AG09309 (cell line): Measurements from ENCODE around the gene PRKRA.
A peak's percentile ranks its signal among the peaks of the same experiment; 100 is the strongest.
"Not testable (repeated sequence)": the region's sequence is repeated elsewhere in the genome, so short reads cannot be mapped to it uniquely, and the experiment has no call there.

Source experiments
- DNase-seq: peaks from one replicate; pipeline ENCODE4 v3.0.0-alpha.2; 2010; ENCODE audit warnings: low read depth
- H3K4me3 ChIP-seq: 2 replicates; pipeline ENCODE4 v1.5.1; 2011; ENCODE audit warnings: mild to moderate bottlenecking, low read depth, low read length, moderate library complexity; ENCODE audit not compliant: control insufficient read depth
- TF ChIP-seq, protein P1 (sequence below): IDR thresholded peaks from 2 replicates; pipeline ENCODE4 v1.5.1; 2011; ENCODE audit warnings: mild to moderate bottlenecking, low read depth, low read length, inconsistent platforms; ENCODE audit not compliant: insufficient read depth, control insufficient read depth; ENCODE audit errors: missing control alignments

Gene PRKRA

DNA sequence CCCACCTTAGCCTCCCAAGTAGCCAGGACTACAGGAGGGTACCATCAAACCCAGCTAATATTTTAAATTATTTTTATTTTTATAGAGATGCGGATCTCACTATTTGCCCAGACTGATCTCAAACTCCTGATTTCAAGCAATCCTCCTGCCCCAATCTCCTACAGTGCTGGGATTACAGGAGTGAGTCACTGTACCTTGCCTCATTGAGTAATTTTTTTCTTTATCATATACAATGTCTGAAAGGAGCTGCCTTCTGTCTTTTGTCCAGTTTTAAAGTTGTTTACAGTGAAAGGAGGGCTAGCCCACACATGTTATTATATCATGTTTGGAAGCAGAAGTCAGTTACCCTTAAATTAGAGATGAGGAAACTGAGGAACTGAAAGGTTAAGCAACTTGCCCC, 32.5 kb downstream of the PRKRA start:
- TF ChIP-seq, protein P1, sequence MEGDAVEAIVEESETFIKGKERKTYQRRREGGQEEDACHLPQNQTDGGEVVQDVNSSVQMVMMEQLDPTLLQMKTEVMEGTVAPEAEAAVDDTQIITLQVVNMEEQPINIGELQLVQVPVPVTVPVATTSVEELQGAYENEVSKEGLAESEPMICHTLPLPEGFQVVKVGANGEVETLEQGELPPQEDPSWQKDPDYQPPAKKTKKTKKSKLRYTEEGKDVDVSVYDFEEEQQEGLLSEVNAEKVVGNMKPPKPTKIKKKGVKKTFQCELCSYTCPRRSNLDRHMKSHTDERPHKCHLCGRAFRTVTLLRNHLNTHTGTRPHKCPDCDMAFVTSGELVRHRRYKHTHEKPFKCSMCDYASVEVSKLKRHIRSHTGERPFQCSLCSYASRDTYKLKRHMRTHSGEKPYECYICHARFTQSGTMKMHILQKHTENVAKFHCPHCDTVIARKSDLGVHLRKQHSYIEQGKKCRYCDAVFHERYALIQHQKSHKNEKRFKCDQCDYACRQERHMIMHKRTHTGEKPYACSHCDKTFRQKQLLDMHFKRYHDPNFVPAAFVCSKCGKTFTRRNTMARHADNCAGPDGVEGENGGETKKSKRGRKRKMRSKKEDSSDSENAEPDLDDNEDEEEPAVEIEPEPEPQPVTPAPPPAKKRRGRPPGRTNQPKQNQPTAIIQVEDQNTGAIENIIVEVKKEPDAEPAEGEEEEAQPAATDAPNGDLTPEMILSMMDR, result no peak
- DNase-seq, result no peak
- H3K4me3 ChIP-seq, result no peak overlapping the region

DNA sequence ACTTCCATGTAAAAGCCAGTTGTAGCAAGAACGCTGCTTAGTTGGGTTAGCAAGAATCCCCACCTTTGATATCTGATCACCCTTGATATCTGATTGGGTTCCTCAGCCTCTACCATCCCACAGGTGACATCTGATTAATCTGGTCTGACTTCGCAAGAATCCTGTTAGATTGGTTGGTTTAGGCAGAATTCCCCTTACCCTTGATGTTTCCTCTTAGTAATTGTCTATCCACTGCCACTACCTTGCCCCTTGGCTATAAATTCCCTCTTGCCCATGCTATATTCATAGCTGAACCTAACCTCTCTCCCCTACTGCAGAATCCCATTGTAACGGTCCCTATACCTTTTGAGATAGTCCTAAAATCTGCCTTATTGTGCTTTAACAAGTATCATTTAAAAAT, 33.1 kb downstream of the PRKRA start:
- TF ChIP-seq, protein P1, result no peak
- no peak overlapping the region for H3K4me3 ChIP-seq
- DNase-seq, result no peak

DNA sequence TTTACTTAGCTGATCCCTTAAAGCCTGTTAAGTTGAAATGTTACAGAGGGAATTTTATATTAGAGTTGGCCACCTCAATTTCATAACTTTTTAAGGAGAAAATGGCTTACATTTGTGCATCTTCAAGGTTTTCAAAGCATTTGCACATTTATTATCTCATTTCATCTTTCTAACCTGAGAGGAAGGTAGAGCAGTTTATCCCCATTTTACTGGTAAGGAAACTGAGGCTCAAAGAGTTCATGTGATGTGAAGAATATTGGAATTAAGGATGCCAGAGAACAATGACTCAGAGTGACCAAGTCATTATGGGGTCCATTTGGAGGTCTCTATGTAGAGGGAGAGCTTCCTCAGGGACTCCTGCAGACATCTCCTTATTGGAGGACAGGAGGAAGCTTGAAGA, 35.0 kb downstream of the PRKRA start:
- TF ChIP-seq, protein P1, result no peak
- no peak for DNase-seq
- H3K4me3 ChIP-seq, result no peak overlapping the region

DNA sequence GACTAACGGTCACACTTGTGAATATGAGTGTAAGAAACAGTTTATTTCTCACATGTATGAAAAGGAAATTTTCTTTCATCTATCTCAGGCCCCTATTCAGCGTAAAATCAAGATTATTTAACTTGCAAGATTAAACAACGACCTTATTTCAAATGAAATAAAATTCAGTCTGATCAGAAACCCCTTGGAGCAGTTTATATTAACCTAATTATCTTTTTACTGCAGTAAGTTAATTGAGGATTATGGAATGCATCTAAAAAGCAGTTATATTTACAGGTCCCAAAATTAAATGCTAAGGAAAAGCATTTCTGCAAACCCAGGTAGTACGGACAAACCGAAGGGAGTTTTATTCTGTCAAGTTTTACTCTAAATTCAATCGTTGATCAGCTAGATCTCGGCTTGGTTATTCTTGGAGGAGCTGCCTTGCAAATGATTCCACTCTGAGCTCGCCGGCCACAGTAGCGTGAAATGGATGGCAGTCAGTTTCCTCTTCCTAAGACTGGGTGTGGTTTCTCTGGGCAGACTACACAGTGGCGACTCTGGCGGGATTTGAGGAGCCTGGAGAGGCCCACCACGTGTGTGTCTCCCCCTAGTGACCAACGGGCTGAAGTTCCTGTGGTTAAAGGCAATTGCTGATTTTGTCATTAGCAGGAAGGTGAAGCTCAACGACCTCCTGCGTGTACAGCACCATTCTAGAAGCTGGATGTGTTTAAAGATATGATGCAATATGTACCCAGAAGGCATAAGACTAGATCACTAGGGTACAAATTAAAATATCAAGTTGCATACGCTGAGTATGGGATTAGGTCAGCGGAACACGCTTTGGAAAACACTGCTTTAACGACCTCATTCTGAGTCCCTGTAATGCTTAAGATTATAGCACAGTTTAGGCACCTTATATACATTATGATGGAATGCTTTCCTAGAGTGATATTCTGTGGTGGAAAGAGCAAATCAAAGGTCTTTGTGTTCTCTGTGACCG, 36.4 kb downstream of the PRKRA start:
- peak overlapping the region; percentile 68 for H3K4me3 ChIP-seq
- peak; percentile 88 for DNase-seq
- TF ChIP-seq, protein P1, result peak; percentile 92

DNA sequence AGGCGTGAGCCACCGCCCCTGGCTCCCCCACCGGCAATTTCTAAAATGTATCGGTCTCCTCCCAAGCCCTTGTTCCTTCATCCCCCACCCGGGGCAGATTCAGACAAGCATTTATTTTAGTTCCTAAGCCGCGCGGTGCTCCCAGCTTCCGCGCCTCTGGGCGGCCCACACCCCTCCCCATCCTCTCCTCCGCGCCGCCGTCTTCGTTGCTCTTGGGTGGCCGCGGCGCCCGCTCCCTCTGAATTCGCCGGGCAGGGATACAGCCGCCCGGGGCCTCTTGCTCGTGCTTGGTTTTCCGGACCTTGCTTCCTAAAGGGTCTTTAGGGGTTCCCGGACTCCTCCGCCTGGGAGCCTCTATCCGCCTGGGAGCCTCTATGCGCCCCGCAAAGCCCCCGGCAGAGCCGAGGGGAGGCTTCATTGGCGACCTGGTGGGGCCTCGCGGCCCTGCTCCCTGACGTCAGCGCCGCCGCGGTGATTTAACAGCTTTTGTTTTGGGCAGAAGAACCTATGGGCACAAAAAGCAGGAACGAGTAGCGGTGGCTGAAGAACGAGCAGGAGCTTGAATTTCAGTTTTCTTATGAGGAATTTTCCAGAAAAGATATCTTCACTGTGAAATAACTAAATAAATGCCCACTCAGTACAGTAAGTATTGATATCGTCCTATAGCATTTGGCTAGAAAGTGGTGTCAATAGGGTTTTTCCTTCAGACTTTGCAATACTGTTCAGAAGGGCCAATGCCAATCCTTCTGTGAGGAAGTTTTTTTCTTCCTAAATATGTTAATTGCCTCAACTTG, 37.3 kb downstream of the PRKRA start:
- TF ChIP-seq, protein P1, result no peak
- peak overlapping the region; percentile 68 for H3K4me3 ChIP-seq
- no peak for DNase-seq

GRCh38 chr2:178412453-178412852, 38.5 kb downstream of the PRKRA start:
- not testable (repeated sequence) for DNase-seq, H3K4me3 ChIP-seq

DNA sequence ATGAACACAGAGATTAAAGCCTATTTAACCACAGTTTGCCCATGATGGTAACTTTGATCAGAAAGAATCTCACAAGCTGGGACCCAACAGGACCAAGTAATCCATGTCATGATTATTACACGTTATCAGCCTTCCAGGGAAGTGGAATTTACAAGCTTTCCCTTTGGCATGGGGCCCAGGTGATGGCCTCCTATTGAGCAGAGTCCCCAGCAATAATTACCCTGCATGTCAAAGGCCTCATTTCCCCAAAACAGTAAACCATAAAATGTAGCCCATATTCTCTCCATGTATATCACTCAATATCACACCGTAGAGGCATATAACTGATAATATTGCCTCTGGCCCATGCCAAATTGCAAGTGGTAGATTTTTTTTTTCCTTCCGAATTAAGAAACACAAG, 38.9 kb downstream of the PRKRA start:
- no peak overlapping the region for H3K4me3 ChIP-seq
- TF ChIP-seq, protein P1, result no peak
- no peak for DNase-seq
